GM23338 (cell line): ENCODE measurements around the gene NUP98.

Source experiments
- EZH2phosphoT487 ChIP-seq: fragments of 200-600 bp; sonication (generic); IDR thresholded peaks from one replicate; pipeline ENCODE4 v1.8.1; 2018; ENCODE audit warnings: antibody characterized with exemption; ENCODE audit not compliant: unreplicated experiment
- TF ChIP-seq, protein P1 (sequence below), 2 experiments: fragments of 200-600 bp in 1 of 2; sonication (generic) in 1 of 2; conservative IDR thresholded peaks; 2 replicates each; pipeline versions ENCODE4 v1.5.1 to v1.6.1; 2016 to 2017; ENCODE audit warnings: antibody characterized with exemption in 2 of 2, low read depth in 2 of 2, mild to moderate bottlenecking in 2 of 2, moderate library complexity in 1 of 2
- TF ChIP-seq, protein P2 (sequence below): IDR thresholded peaks from 2 replicates; pipeline ENCODE4 v1.6.1; 2016; ENCODE audit warnings: antibody characterized with exemption
- TF ChIP-seq, protein P3 (sequence below): IDR thresholded peaks from one replicate; pipeline ENCODE4 v1.6.1; 2018; ENCODE audit warnings: antibody characterized with exemption; ENCODE audit not compliant: unreplicated experiment

GRCh38 chr11:3703383-3703782 is 94.0 kb downstream of the NUP98 start:
- TF ChIP-seq, protein P1, sequence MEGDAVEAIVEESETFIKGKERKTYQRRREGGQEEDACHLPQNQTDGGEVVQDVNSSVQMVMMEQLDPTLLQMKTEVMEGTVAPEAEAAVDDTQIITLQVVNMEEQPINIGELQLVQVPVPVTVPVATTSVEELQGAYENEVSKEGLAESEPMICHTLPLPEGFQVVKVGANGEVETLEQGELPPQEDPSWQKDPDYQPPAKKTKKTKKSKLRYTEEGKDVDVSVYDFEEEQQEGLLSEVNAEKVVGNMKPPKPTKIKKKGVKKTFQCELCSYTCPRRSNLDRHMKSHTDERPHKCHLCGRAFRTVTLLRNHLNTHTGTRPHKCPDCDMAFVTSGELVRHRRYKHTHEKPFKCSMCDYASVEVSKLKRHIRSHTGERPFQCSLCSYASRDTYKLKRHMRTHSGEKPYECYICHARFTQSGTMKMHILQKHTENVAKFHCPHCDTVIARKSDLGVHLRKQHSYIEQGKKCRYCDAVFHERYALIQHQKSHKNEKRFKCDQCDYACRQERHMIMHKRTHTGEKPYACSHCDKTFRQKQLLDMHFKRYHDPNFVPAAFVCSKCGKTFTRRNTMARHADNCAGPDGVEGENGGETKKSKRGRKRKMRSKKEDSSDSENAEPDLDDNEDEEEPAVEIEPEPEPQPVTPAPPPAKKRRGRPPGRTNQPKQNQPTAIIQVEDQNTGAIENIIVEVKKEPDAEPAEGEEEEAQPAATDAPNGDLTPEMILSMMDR (conservative IDR thresholded peaks at IDR 0.05; ENCODE audit: low read depth in 2 of 2), result no peak
- TF ChIP-seq, protein P2, sequence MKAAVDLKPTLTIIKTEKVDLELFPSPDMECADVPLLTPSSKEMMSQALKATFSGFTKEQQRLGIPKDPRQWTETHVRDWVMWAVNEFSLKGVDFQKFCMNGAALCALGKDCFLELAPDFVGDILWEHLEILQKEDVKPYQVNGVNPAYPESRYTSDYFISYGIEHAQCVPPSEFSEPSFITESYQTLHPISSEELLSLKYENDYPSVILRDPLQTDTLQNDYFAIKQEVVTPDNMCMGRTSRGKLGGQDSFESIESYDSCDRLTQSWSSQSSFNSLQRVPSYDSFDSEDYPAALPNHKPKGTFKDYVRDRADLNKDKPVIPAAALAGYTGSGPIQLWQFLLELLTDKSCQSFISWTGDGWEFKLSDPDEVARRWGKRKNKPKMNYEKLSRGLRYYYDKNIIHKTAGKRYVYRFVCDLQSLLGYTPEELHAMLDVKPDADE, result no peak
- TF ChIP-seq EZH2phosphoT487, result no peak
- TF ChIP-seq, protein P3, sequence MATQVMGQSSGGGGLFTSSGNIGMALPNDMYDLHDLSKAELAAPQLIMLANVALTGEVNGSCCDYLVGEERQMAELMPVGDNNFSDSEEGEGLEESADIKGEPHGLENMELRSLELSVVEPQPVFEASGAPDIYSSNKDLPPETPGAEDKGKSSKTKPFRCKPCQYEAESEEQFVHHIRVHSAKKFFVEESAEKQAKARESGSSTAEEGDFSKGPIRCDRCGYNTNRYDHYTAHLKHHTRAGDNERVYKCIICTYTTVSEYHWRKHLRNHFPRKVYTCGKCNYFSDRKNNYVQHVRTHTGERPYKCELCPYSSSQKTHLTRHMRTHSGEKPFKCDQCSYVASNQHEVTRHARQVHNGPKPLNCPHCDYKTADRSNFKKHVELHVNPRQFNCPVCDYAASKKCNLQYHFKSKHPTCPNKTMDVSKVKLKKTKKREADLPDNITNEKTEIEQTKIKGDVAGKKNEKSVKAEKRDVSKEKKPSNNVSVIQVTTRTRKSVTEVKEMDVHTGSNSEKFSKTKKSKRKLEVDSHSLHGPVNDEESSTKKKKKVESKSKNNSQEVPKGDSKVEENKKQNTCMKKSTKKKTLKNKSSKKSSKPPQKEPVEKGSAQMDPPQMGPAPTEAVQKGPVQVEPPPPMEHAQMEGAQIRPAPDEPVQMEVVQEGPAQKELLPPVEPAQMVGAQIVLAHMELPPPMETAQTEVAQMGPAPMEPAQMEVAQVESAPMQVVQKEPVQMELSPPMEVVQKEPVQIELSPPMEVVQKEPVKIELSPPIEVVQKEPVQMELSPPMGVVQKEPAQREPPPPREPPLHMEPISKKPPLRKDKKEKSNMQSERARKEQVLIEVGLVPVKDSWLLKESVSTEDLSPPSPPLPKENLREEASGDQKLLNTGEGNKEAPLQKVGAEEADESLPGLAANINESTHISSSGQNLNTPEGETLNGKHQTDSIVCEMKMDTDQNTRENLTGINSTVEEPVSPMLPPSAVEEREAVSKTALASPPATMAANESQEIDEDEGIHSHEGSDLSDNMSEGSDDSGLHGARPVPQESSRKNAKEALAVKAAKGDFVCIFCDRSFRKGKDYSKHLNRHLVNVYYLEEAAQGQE, result no peak
